HL-60 (cell line): ENCODE measurements around the gene CHST14.

Source experiments
- CTCF ChIP-seq: IDR thresholded peaks from one replicate; pipeline ENCODE4 v1.5.1; 2011; ENCODE audit warnings: low read length, control low read depth, inconsistent platforms; ENCODE audit not compliant: insufficient read depth
- POLR2AphosphoS5 ChIP-seq: IDR thresholded peaks from 2 replicates; pipeline ENCODE4 v1.6.1; 2012; ENCODE audit warnings: low read depth

DNA sequence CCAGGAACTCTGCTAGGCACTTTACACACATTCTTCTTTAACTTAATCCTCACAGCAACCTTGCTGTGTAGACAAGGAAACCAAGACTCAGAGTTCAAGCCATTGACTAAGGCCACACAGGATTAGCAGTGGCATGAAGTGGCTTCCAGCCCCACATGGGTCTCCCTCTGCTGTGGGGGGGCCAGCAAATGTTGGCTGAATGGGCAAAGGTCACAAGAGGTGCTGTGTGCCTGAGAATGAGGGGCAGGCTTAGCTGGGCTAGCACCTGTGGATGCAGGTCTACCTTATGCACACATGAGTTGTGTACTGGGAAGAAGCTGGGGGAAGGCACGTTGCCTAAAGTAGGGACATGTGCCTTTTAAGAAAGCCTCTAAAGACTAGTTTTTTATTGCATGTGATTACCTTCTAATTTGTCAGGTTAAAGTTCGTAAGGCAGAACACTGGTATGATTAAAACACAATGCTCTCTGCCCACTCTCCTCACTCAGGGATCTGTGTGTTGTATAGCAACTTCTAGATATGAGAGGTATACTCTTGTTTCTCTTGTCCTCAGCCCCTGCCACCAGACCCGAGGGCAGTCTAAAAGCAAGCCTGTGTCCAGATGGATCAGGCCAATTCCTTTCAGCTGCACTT is 19.1 kb upstream of the CHST14 start:
- TF ChIP-seq CTCF (no peak), POLR2AphosphoS5 (no peak)
